Stimulated activated CD4-positive, alpha-beta T cell treated with anti-CD3 and anti-CD28 coated beads, Interleukin-2, amount 100 ng/mL, for 24 hours (primary cell): ENCODE data around the gene CENPX.

Experiments used
- DNase-seq, 2 donors: peaks; one replicate each; pipeline ENCODE4 v3.0.0-alpha.2; 2020

The CENPX gene

GRCh38 chr17:82021900-82022309 lies 773 bp downstream of the CENPX start:
- no peak for DNase-seq

- peak; percentile 55 to 60 for DNase-seq
Observed at GRCh38 chr17:82021107-82021899, 1.4 kb downstream of the CENPX start.

GRCh38 chr17:82020572-82021106 lies 2.0 kb downstream of the CENPX start:
- no peak for DNase-seq

GRCh38 chr17:82019690-82020571 lies 2.7 kb downstream of the CENPX start:
- DNase-seq: peak; percentile 75 to 84

GRCh38 chr17:82018989-82019689 lies 3.5 kb downstream of the CENPX start:
- no peak for DNase-seq

GRCh38 chr17:82018152-82018988 lies 4.3 kb downstream of the CENPX start:
- no peak for DNase-seq

- no peak for DNase-seq
Observed at GRCh38 chr17:82017612-82018151, 5.0 kb downstream of the CENPX start.

GRCh38 chr17:82016875-82017459 lies 5.7 kb downstream of the CENPX start:
- DNase-seq: no peak

GRCh38 chr17:82016061-82016874 lies 6.4 kb downstream of the CENPX start:
- no peak for DNase-seq

GRCh38 chr17:82015311-82015971 lies 7.2 kb downstream of the CENPX start:
- DNase-seq: no peak

- no peak for DNase-seq
Observed at GRCh38 chr17:82014971-82015310, 7.7 kb downstream of the CENPX start.

- no peak for DNase-seq
Observed at GRCh38 chr17:82014432-82014831, 8.2 kb downstream of the CENPX start.

GRCh38 chr17:82013772-82014321 lies 8.8 kb downstream of the CENPX start:
- no peak for DNase-seq

- no peak for DNase-seq
Observed at GRCh38 chr17:82013341-82013740, 9.3 kb downstream of the CENPX start.

- DNase-seq: no peak
Observed at GRCh38 chr17:82012640-82013295, 9.9 kb downstream of the CENPX start.

- DNase-seq: no peak
Observed at GRCh38 chr17:82012261-82012639, 10.4 kb downstream of the CENPX start.

GRCh38 chr17:82011617-82012187 lies 11.0 kb downstream of the CENPX start:
- no peak for DNase-seq

- DNase-seq: no peak
Observed at GRCh38 chr17:82010575-82011525, 11.8 kb downstream of the CENPX start.
